ENCODE results near the gene BTRC. TPM values are rescaled to one million over a fixed set of nuclear protein-coding genes. Genes with fewer than 3 reads are reported as not detected.

BTRC gene
- polyA plus RNA-seq, 6 donors from 2014 or later: 6.0 to 13.4 (median 8.3) TPM

- Mint-ChIP-seq H3K9me3 (no peaks in the 10 kb centered on the region), H3K4me1 (peaks cover 0 to 6% (median 0%) of the 10 kb centered on the region in 3 donors), H3K4me3 (no peak overlapping the region), H3K36me3 (no peaks in the 10 kb centered on the region), H3K27ac (no peak overlapping the region), H3K27me3 (no peaks in the 10 kb centered on the region)
- DNase-seq (no peak), ATAC-seq (ENCODE audit: low read depth in 2 of 2) (no peak)
Observed at GRCh38 chr10:101490026-101490425, 136.1 kb downstream of the BTRC start.

GRCh38 chr10:101492205-101492604 is 138.2 kb downstream of the BTRC start:
- Mint-ChIP-seq H3K27me3 (no peaks in the 10 kb centered on the region), H3K27ac (no peak overlapping the region), H3K9me3 (no peaks in the 10 kb centered on the region), H3K4me3 (no peak overlapping the region), H3K36me3 (no peaks in the 10 kb centered on the region), H3K4me1 (peaks cover 0 to 6% (median 0%) of the 10 kb centered on the region in 3 donors)
- no peak for ATAC-seq (ENCODE audit: low read depth in 2 of 2)
- no peak for DNase-seq

GRCh38 chr10:101492814-101493213 is 138.8 kb downstream of the BTRC start:
- ATAC-seq (ENCODE audit: low read depth in 2 of 2): no peak
- Mint-ChIP-seq H3K27ac (no peak overlapping the region), H3K36me3 (no peaks in the 10 kb centered on the region), H3K4me3 (no peak overlapping the region), H3K27me3 (no peaks in the 10 kb centered on the region), H3K9me3 (no peaks in the 10 kb centered on the region), H3K4me1 (peaks cover 0 to 6% (median 0%) of the 10 kb centered on the region in 3 donors)
- DNase-seq: no peak

GRCh38 chr10:101493249-101493648 is 139.3 kb downstream of the BTRC start:
- no peaks in the 10 kb centered on the region for H3K27me3 Mint-ChIP-seq
- ATAC-seq (ENCODE audit: low read depth in 2 of 2) (no peak), DNase-seq (no peak)
- no peaks in the 10 kb centered on the region for H3K36me3 Mint-ChIP-seq
- H3K27ac Mint-ChIP-seq: no peak overlapping the region
- H3K4me1 Mint-ChIP-seq: peaks cover 0 to 6% (median 0%) of the 10 kb centered on the region in 3 donors
- no peaks in the 10 kb centered on the region for H3K9me3 Mint-ChIP-seq
- H3K4me3 Mint-ChIP-seq: no peak overlapping the region

GRCh38 chr10:101493782-101494281 is 139.9 kb downstream of the BTRC start:
- Mint-ChIP-seq H3K9me3 (no peaks in the 10 kb centered on the region), H3K4me3 (no peak overlapping the region), H3K27ac (no peak overlapping the region), H3K36me3 (no peaks in the 10 kb centered on the region), H3K4me1 (peaks cover 0 to 6% (median 0%) of the 10 kb centered on the region in 3 donors), H3K27me3 (no peaks in the 10 kb centered on the region)
- no peak for DNase-seq
- ATAC-seq (ENCODE audit: low read depth in 2 of 2): no peak

GRCh38 chr10:101494650-101495049 is 140.7 kb downstream of the BTRC start:
- peak overlapping the region in 1 of 6 donors; percentile 31 for H3K27ac Mint-ChIP-seq

GRCh38 chr10:101495324-101495925 is 141.5 kb downstream of the BTRC start:
- Mint-ChIP-seq H3K27ac (no peak overlapping the region), H3K4me1 (peaks cover 0 to 1% (median 0%) of the 10 kb centered on the region in 3 donors), H3K9me3 (no peaks in the 10 kb centered on the region), H3K4me3 (no peak overlapping the region), H3K27me3 (no peaks in the 10 kb centered on the region), H3K36me3 (no peaks in the 10 kb centered on the region)
- no peak for DNase-seq
- no peak for ATAC-seq (ENCODE audit: low read depth in 2 of 2)

More at GRCh38 chr10:101494650-101495049, 140.7 kb downstream of the BTRC start:
- ATAC-seq (ENCODE audit: low read depth in 2 of 2) (no peak), DNase-seq (no peak)
- Mint-ChIP-seq H3K27me3 (no peaks in the 10 kb centered on the region), H3K9me3 (no peaks in the 10 kb centered on the region), H3K36me3 (no peaks in the 10 kb centered on the region), H3K4me3 (no peak overlapping the region), H3K4me1 (peaks cover 0 to 6% (median 0%) of the 10 kb centered on the region in 3 donors)

- Mint-ChIP-seq H3K4me3 (no peak overlapping the region), H3K27me3 (no peaks in the 10 kb centered on the region), H3K36me3 (no peaks in the 10 kb centered on the region), H3K27ac (no peak overlapping the region), H3K4me1 (peaks cover 0 to 2% (median 0%) of the 10 kb centered on the region in 3 donors), H3K9me3 (no peaks in the 10 kb centered on the region)
- DNase-seq (no peak), ATAC-seq (ENCODE audit: low read depth in 2 of 2) (no peak)
Observed at GRCh38 chr10:101504438-101504837, 150.5 kb downstream of the BTRC start.

GRCh38 chr10:101506829-101507661 is 153.1 kb downstream of the BTRC start:
- Mint-ChIP-seq H3K27ac (no peak overlapping the region), H3K36me3 (no peaks in the 10 kb centered on the region)

GRCh38 chr10:101507828-101508227 is 153.9 kb downstream of the BTRC start:
- H3K4me3 Mint-ChIP-seq: no peak overlapping the region
- no peaks in the 10 kb centered on the region for H3K27me3 Mint-ChIP-seq
- no peak overlapping the region for H3K27ac Mint-ChIP-seq
- H3K9me3 Mint-ChIP-seq: no peaks in the 10 kb centered on the region
- H3K36me3 Mint-ChIP-seq: no peaks in the 10 kb centered on the region
- no peak for ATAC-seq (ENCODE audit: low read depth in 2 of 2)
- no peak for DNase-seq
- H3K4me1 Mint-ChIP-seq: peaks cover 0 to 2% (median 0%) of the 10 kb centered on the region in 3 donors

More at GRCh38 chr10:101506829-101507661, 153.1 kb downstream of the BTRC start:
- ATAC-seq (ENCODE audit: low read depth in 2 of 2) (no peak), DNase-seq (no peak)
- Mint-ChIP-seq H3K4me3 (no peak overlapping the region), H3K4me1 (peaks cover 0 to 2% (median 0%) of the 10 kb centered on the region in 3 donors), H3K27me3 (no peaks in the 10 kb centered on the region), H3K9me3 (no peaks in the 10 kb centered on the region)

- no peak for ATAC-seq (ENCODE audit: low read depth in 2 of 2)
Observed at GRCh38 chr10:101511938-101512337, 158.0 kb downstream of the BTRC start.

GRCh38 chr10:101512738-101513137 is 158.8 kb downstream of the BTRC start:
- H3K9me3 Mint-ChIP-seq: peaks cover 0 to 6% (median 5%) of the 10 kb centered on the region in 7 donors
- H3K27me3 Mint-ChIP-seq: no peaks in the 10 kb centered on the region
- ATAC-seq (ENCODE audit: low read depth in 2 of 2) (no peak), DNase-seq (no peak)
- peaks cover 0 to 13% of the 10 kb centered on the region in 2 donors for H3K36me3 Mint-ChIP-seq
- no peak overlapping the region for H3K4me3 Mint-ChIP-seq
- no peaks in the 10 kb centered on the region for H3K4me1 Mint-ChIP-seq
- no peak overlapping the region for H3K27ac Mint-ChIP-seq

More at GRCh38 chr10:101511938-101512337, 158.0 kb downstream of the BTRC start:
- Mint-ChIP-seq H3K4me1 (no peaks in the 10 kb centered on the region), H3K27me3 (no peaks in the 10 kb centered on the region), H3K9me3 (peaks cover 0 to 6% (median 5%) of the 10 kb centered on the region in 7 donors), H3K27ac (no peak overlapping the region), H3K36me3 (peaks cover 0 to 9% of the 10 kb centered on the region in 2 donors), H3K4me3 (peak overlapping the region in 1 of 8 donors; percentile 52)
- no peak for DNase-seq

- DNase-seq (no peak), ATAC-seq (ENCODE audit: low read depth in 2 of 2) (no peak)
- Mint-ChIP-seq H3K36me3 (peaks cover 0 to 13% of the 10 kb centered on the region in 2 donors), H3K4me1 (no peaks in the 10 kb centered on the region), H3K9me3 (peaks cover 0 to 6% (median 5%) of the 10 kb centered on the region in 7 donors), H3K27ac (no peak overlapping the region), H3K4me3 (no peak overlapping the region), H3K27me3 (no peaks in the 10 kb centered on the region)
Observed at GRCh38 chr10:101513733-101514132, 159.8 kb downstream of the BTRC start.

GRCh38 chr10:101525848-101526247 is 171.9 kb downstream of the BTRC start:
- no peak overlapping the region for H3K27ac Mint-ChIP-seq
- no peaks in the 10 kb centered on the region for H3K4me1 Mint-ChIP-seq
- DNase-seq: no peak
- H3K4me3 Mint-ChIP-seq: no peak overlapping the region
- no peak for ATAC-seq (ENCODE audit: low read depth in 2 of 2)
- peaks cover 0 to 5% of the 10 kb centered on the region in 2 donors for H3K36me3 Mint-ChIP-seq
- H3K27me3 Mint-ChIP-seq: no peaks in the 10 kb centered on the region
- H3K9me3 Mint-ChIP-seq: no peaks in the 10 kb centered on the region
